Loucy (cell line): ENCODE results near the gene NAV2.

Experiments used
- H2AFZ ChIP-seq: fragments of 200-600 bp; sonication (generic); 2 replicates; pipeline ENCODE4 v1.6.0; 2016; ENCODE audit warnings: antibody characterized with exemption, mild to moderate bottlenecking, low read length, moderate library complexity
- H3F3A ChIP-seq: fragments of 200-600 bp; 2 replicates; pipeline ENCODE4 v1.6.0; 2016; ENCODE audit warnings: antibody characterized with exemption, low read depth, mild to moderate bottlenecking
- H3K27me3 ChIP-seq: fragments of 200-600 bp; sonication (generic); 2 replicates; pipeline ENCODE4 v1.6.1; 2014; ENCODE audit warnings: low read length, mild to moderate bottlenecking; ENCODE audit not compliant: insufficient read depth, poor library complexity, severe bottlenecking
- H3K36me3 ChIP-seq: fragments of 200-600 bp; sonication (generic); 2 replicates; pipeline ENCODE4 v1.6.1; 2016; ENCODE audit warnings: low read length; ENCODE audit not compliant: insufficient read depth
- H3K4me1 ChIP-seq: fragments of 200-600 bp; sonication (generic); 2 replicates; pipeline ENCODE4 v1.5.1; 2014; ENCODE audit warnings: low read length, mild to moderate bottlenecking; ENCODE audit not compliant: insufficient read depth, poor library complexity, severe bottlenecking
- H3K4me2 ChIP-seq: fragments of 200-600 bp; sonication (generic); 2 replicates; pipeline ENCODE4 v1.6.0; 2014; ENCODE audit warnings: antibody characterized with exemption, low read length, low read depth, mild to moderate bottlenecking; ENCODE audit not compliant: poor library complexity, severe bottlenecking
- H3K4me3 ChIP-seq: fragments of 200-600 bp; sonication (generic); 2 replicates; pipeline ENCODE4 v1.5.1; 2014; ENCODE audit warnings: low read length, mild to moderate bottlenecking, mixed read lengths; ENCODE audit not compliant: poor library complexity, severe bottlenecking
- H3K79me2 ChIP-seq: fragments of 200-600 bp; sonication (generic); 2 replicates; pipeline ENCODE4 v1.6.1; 2014; ENCODE audit warnings: low read length; ENCODE audit not compliant: insufficient read depth
- H3K9ac ChIP-seq: fragments of 200-600 bp; sonication (generic); 2 replicates; pipeline ENCODE4 v1.6.0; 2014; ENCODE audit warnings: mild to moderate bottlenecking, low read depth, low read length, moderate library complexity; ENCODE audit not compliant: poor library complexity, severe bottlenecking
- H3K9me2 ChIP-seq: fragments of 200-600 bp; sonication (generic); replicated peaks from 2 replicates; pipeline ENCODE4 v1.6.1; 2016; ENCODE audit warnings: low read depth, low read length, mixed read lengths
- H3K9me3 ChIP-seq: fragments of 200-600 bp; sonication (generic); 2 replicates; pipeline ENCODE4 v1.6.1; 2014; ENCODE audit warnings: mild to moderate bottlenecking, antibody characterized with exemption, low read length, low read depth; ENCODE audit not compliant: insufficient read depth
- H4K20me1 ChIP-seq: fragments of 200-600 bp; sonication (generic); 2 replicates; pipeline ENCODE4 v1.6.0; 2014; ENCODE audit warnings: antibody characterized with exemption, low read length, mild to moderate bottlenecking; ENCODE audit not compliant: insufficient read depth, poor library complexity, severe bottlenecking
- CTCF ChIP-seq: fragments of 200-600 bp; sonication (generic); conservative IDR thresholded peaks from 2 replicates; pipeline ENCODE4 v1.5.1; 2014; ENCODE audit warnings: mild to moderate bottlenecking, antibody characterized with exemption, low read length
- EZH2phosphoT487 ChIP-seq: fragments of 200-600 bp; IDR thresholded peaks from 2 replicates; pipeline ENCODE4 v1.6.1; 2018; ENCODE audit warnings: antibody characterized with exemption, mild to moderate bottlenecking, moderate library complexity, borderline replicate concordance

Gene NAV2

DNA sequence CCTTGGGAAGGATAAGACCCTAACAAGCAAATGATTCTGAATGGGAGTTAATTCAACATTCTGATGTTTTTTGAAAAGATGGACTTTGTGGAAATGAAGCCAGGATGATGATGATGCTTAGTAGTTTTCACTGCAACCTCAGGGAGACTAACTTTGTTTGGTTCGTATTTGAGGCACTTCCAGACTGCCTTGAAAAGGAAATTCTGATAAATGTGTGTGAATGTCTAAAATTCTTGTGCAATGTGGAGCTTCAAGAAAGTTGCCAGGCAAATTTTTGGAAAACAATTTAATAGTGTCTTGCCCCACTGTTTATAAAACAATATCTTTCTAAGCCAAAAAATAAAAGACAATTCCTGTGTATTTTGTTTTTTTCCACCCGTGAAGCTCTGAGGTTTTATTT, 11.2 kb upstream of the NAV2 start:
- Histone ChIP-seq H3K36me3 (no peaks in the 10 kb centered on the region), H3K4me3 (no peak overlapping the region), H3K4me2 (no peak overlapping the region), H4K20me1 (no peaks in the 10 kb centered on the region), H3K9me3 (no peaks in the 10 kb centered on the region), H3K79me2 (no peaks in the 10 kb centered on the region), H3F3A (no peaks in the 10 kb centered on the region), H3K4me1 (no peaks in the 10 kb centered on the region), H3K9ac (no peak overlapping the region), H3K27me3 (no peaks in the 10 kb centered on the region), H3K9me2 (no peaks in the 10 kb centered on the region), H2AFZ (no peak overlapping the region)
- TF ChIP-seq CTCF (no peak), EZH2phosphoT487 (no peak)

DNA sequence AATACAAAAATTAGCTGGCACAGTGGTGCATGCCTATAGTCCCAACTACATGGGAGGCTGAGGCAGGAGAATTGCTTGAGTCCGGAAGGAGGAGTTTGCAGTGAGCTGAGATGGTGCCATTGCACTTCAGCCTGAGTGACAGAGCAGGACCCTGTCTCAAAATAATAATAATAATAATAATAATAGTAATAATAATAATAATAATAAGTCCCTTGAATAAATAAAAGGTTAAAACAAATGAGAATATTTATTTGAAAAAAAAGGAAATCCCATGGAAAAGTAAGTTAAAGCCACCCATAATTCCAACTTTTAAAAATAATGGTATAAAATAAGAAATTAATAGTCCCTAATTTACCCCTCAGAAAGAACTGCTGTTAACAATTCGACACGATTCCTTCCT, 10.0 kb upstream of the NAV2 start:
- no peaks in the 10 kb centered on the region for H3K9me2 ChIP-seq

GRCh38 chr11:19703211-19703610, 9.4 kb upstream of the NAV2 start:
- no peaks in the 10 kb centered on the region for H3F3A ChIP-seq
- no peaks in the 10 kb centered on the region for H3K4me1 ChIP-seq
- no peaks in the 10 kb centered on the region for H3K36me3 ChIP-seq
- H2AFZ ChIP-seq, result no peak overlapping the region
- H3K9me3 ChIP-seq, result no peaks in the 10 kb centered on the region
- H4K20me1 ChIP-seq, result no peaks in the 10 kb centered on the region
- H3K79me2 ChIP-seq, result no peaks in the 10 kb centered on the region
- no peak for TF ChIP-seq EZH2phosphoT487
- TF ChIP-seq CTCF, result no peak
- no peak overlapping the region for H3K4me3 ChIP-seq
- no peaks in the 10 kb centered on the region for H3K27me3 ChIP-seq
- no peak overlapping the region for H3K9ac ChIP-seq
- no peak overlapping the region for H3K4me2 ChIP-seq
- H3K9me2 ChIP-seq, result no peaks in the 10 kb centered on the region

More for the DNA sequence above, 10.0 kb upstream of the NAV2 start:
- no peak overlapping the region for H3K4me3 ChIP-seq
- no peaks in the 10 kb centered on the region for H3K9me3 ChIP-seq
- H4K20me1 ChIP-seq, result no peaks in the 10 kb centered on the region
- no peaks in the 10 kb centered on the region for H3K79me2 ChIP-seq
- H3K27me3 ChIP-seq, result no peaks in the 10 kb centered on the region
- no peak overlapping the region for H3K4me2 ChIP-seq
- TF ChIP-seq CTCF, result no peak
- no peak for TF ChIP-seq EZH2phosphoT487
- no peak overlapping the region for H3K9ac ChIP-seq
- no peak overlapping the region for H2AFZ ChIP-seq
- no peaks in the 10 kb centered on the region for H3K4me1 ChIP-seq
- no peaks in the 10 kb centered on the region for H3K36me3 ChIP-seq
- no peaks in the 10 kb centered on the region for H3F3A ChIP-seq
